ENCODE measurements around the gene ZNF280A.

- TF ChIP-seq, protein P1, sequence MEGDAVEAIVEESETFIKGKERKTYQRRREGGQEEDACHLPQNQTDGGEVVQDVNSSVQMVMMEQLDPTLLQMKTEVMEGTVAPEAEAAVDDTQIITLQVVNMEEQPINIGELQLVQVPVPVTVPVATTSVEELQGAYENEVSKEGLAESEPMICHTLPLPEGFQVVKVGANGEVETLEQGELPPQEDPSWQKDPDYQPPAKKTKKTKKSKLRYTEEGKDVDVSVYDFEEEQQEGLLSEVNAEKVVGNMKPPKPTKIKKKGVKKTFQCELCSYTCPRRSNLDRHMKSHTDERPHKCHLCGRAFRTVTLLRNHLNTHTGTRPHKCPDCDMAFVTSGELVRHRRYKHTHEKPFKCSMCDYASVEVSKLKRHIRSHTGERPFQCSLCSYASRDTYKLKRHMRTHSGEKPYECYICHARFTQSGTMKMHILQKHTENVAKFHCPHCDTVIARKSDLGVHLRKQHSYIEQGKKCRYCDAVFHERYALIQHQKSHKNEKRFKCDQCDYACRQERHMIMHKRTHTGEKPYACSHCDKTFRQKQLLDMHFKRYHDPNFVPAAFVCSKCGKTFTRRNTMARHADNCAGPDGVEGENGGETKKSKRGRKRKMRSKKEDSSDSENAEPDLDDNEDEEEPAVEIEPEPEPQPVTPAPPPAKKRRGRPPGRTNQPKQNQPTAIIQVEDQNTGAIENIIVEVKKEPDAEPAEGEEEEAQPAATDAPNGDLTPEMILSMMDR (IDR thresholded peaks at IDR 0.05): no peak
- no peak for TF ChIP-seq POLR2A (IDR thresholded peaks at IDR 0.05)
Observed at GRCh38 chr22:22535662-22536061, 15.6 kb upstream of the ZNF280A start.

Data from heart left ventricle (tissue), 13 donors.